Esophagus squamous epithelium (tissue), 4 donors: ENCODE data around the gene ALDH3A2.

Experiments
- POLR2A ChIP-seq, 4 donors: fragments of 450-650 bp; IDR thresholded peaks; one replicate each; pipeline ENCODE4 v1.6.1; 2017; ENCODE audit warnings: antibody characterized with exemption in 4 of 4, mild to moderate bottlenecking in 4 of 4, moderate library complexity in 3 of 4
- TF ChIP-seq, protein P1 (sequence below), 6 experiments: fragments of 450-650 bp in 4 of 6; fragments of 200-600 bp in 2 of 6; sonication (generic) in 2 of 6; IDR thresholded peaks; one replicate each; pipeline ENCODE4 v1.5.1; 2016 to 2019; ENCODE audit warnings: antibody characterized with exemption in 6 of 6, mild to moderate bottlenecking in 4 of 6, moderate library complexity in 4 of 6

DNA sequence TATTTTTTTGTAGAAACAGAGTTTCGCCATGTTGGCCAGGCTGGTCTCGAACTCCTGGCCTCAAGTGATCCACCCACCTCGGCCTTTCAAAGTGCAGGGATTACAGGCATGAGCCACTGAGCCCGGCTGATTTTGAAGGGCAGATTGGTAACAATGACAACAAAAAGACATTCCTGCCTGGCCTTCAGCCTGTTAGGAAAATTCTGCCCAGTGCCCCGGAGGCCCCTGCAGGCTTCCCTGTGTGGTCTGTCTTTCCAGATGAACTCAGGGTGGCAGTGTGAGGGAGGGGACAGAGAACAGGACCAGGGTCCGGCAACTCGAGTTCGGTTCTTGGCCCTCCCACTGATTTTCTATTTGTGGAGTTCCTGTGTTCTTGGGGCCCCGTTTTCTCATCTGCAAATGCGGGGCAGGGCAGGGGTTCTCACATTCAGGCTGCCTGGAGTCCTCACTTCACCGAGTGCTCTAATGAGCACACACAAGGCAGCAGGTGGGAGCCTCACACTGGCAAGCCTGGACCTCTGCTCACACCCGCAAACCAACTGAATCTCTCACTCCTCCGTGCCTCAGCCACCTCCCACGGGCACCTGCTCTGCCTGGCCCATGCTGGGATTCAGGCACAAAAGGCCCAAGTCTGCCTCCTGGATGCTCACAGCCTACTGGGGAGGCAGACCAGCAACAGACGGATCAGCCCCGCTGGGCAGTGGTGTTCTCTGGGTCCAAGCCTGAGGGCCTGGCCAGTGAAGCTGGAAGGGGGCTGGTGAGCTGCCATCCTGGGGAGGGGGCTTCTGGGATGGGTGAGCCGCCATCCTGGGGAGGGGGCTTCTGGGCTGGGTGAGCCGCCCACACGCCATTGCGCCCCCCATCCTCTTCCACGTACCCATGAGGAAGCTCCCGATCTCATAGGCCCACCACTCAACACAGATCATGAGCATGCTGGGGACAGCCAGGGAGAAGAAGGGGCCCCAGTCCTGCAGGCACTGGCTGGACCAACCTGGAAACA is 57.5 kb downstream of the ALDH3A2 start:
- no peak for TF ChIP-seq POLR2A (IDR thresholded peaks at IDR 0.05)
- TF ChIP-seq, protein P1, sequence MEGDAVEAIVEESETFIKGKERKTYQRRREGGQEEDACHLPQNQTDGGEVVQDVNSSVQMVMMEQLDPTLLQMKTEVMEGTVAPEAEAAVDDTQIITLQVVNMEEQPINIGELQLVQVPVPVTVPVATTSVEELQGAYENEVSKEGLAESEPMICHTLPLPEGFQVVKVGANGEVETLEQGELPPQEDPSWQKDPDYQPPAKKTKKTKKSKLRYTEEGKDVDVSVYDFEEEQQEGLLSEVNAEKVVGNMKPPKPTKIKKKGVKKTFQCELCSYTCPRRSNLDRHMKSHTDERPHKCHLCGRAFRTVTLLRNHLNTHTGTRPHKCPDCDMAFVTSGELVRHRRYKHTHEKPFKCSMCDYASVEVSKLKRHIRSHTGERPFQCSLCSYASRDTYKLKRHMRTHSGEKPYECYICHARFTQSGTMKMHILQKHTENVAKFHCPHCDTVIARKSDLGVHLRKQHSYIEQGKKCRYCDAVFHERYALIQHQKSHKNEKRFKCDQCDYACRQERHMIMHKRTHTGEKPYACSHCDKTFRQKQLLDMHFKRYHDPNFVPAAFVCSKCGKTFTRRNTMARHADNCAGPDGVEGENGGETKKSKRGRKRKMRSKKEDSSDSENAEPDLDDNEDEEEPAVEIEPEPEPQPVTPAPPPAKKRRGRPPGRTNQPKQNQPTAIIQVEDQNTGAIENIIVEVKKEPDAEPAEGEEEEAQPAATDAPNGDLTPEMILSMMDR (IDR thresholded peaks at IDR 0.05) = no peak
